Mesothelial cell of epicardium (in vitro differentiated cells): Measurements from ENCODE around the gene GRIK2. TPM values are rescaled to one million over a fixed set of nuclear protein-coding genes. Genes with fewer than 3 reads are reported as not detected.

Experiments used
- DNase-seq, 2 experiments: peaks; one replicate each; pipeline ENCODE4 v3.0.0; 2021; ENCODE audit warnings: low spot score in 2 of 2; ENCODE audit not compliant: unreplicated experiment in 2 of 2
- H3K27ac Mint-ChIP-seq: 2 replicates; pipeline ENCODE4 v1.8.0; 2021; ENCODE audit warnings: mixed read lengths
- H3K27me3 Mint-ChIP-seq: 2 replicates; pipeline ENCODE4 v1.8.0; 2021; ENCODE audit warnings: low read depth, mixed read lengths
- H3K36me3 Mint-ChIP-seq: 2 replicates; pipeline ENCODE4 v1.8.0; 2021; ENCODE audit warnings: mixed read lengths
- H3K4me1 Mint-ChIP-seq: 2 replicates; pipeline ENCODE4 v1.8.0; 2021; ENCODE audit warnings: mixed read lengths
- H3K4me3 Mint-ChIP-seq: 2 replicates; pipeline ENCODE4 v1.8.0; 2021; ENCODE audit warnings: mild to moderate bottlenecking, moderate library complexity, mixed read lengths
- H3K9me3 Mint-ChIP-seq: 2 replicates; pipeline ENCODE4 v1.8.0; 2021; ENCODE audit warnings: mixed read lengths
- CTCF ChIP-seq: fragments of 200-600 bp; sonication (generic); IDR thresholded peaks from one replicate; pipeline ENCODE4 v1.5.0; 2021; ENCODE audit warnings: antibody characterized with exemption; ENCODE audit not compliant: unreplicated experiment
- total RNA-seq: library from RNA; stranded (reverse); gene quantifications from 3 replicates; pipeline ENCODE4 v1.2.1, GENCODE V29; 2021

Gene GRIK2
- total RNA-seq, 1 donor from 2014 or later, result 3.2 TPM

DNA sequence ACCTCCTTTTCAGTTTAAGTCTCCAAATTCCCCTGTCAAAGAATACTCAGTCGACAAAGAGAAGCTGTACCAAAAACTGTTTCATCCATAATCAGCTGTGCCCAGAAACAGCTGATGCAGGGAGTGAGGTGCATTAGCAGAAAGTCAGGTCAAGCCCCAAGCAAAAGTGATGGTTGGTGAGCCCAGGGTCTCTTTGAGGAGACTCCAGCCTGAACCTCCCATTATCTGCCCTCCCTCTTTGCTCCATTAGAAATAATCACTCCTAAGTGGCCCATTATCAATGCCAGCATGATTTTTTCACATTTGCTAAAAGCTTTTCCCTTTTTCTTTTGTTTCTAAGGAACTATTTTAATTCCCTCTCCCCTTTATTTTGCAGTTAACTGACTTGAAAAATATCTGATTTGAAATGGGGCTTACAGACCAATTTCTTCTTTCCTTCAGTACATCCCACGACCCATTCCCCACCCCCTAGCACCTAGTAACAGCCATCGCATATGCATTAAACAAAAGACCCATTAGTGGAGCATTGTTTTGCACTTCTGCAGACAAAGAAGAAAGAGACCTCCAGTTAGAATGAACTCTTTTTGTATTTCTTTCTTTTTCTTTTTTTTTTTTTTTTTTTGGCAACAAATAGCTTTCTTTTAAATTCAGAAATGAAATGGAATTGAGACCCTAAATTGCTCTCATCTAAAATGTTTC lies 257.0 kb downstream of the GRIK2 start:
- Mint-ChIP-seq H3K4me3 (no peak overlapping the region), H3K27me3 (peaks cover 3% of the 10 kb centered on the region), H3K4me1 (no peaks in the 10 kb centered on the region), H3K27ac (no peak overlapping the region), H3K36me3 (no peaks in the 10 kb centered on the region), H3K9me3 (no peaks in the 10 kb centered on the region)
- no peak for DNase-seq
- TF ChIP-seq CTCF, result no peak

GRCh38 chr6:101652079-101652478 lies 258.6 kb downstream of the GRIK2 start:
- H3K27ac Mint-ChIP-seq, result no peak overlapping the region
- H3K36me3 Mint-ChIP-seq, result no peaks in the 10 kb centered on the region
- TF ChIP-seq CTCF, result no peak
- H3K4me3 Mint-ChIP-seq, result no peak overlapping the region
- DNase-seq, result no peak
- H3K27me3 Mint-ChIP-seq, result peaks cover 3% of the 10 kb centered on the region
- peaks cover under 1% of the 10 kb centered on the region for H3K9me3 Mint-ChIP-seq
- H3K4me1 Mint-ChIP-seq, result no peaks in the 10 kb centered on the region

DNA sequence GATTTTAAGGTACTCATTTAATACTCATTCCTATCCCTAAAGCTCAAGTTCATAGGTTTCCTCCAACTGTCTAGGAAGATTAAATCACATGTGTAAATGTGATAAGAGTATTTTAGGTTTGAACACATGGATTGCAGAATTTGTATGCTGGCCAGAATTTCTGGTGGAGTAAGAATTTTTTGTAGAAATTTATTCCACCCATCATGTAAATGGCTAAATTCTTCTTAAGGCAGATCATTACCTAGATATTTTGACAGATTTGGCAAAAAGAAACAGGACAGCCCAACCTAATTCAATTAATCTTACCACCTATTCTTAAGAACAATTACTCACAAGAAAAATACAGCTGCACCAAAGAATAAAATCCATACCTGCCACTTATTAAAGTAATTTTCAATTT lies 261.6 kb downstream of the GRIK2 start:
- Mint-ChIP-seq H3K36me3 (no peaks in the 10 kb centered on the region), H3K27me3 (peaks cover 3% of the 10 kb centered on the region), H3K9me3 (peaks cover 17% of the 10 kb centered on the region), H3K4me3 (no peak overlapping the region), H3K4me1 (no peaks in the 10 kb centered on the region), H3K27ac (no peak overlapping the region)
- no peak for DNase-seq
- TF ChIP-seq CTCF, result no peak

GRCh38 chr6:101662111-101662897 lies 268.8 kb downstream of the GRIK2 start:
- Mint-ChIP-seq H3K9me3 (peaks cover 21% of the 10 kb centered on the region), H3K27ac (no peak overlapping the region), H3K36me3 (no peaks in the 10 kb centered on the region), H3K4me3 (no peak overlapping the region), H3K4me1 (no peaks in the 10 kb centered on the region), H3K27me3 (no peaks in the 10 kb centered on the region)
- TF ChIP-seq CTCF, result no peak
- DNase-seq, result no peak

DNA sequence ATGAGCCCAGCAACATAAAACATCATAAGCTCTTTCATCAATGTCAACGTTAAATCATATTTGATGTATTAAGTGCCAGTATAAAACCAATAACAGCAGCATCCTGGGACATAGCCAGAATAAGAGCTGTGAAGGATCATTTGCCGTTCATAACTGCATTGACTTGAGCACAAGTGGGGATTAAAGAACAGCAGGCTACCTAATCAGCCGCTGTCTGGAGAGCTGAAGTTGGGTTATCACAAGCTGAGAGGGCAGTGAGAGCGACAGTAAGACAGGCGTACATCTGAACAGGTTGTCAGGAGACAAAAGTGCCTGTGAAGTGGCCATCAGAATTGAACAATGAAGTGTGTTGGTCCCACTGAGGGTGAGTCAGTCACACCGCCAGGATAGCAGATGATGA lies 269.6 kb downstream of the GRIK2 start:
- no peak overlapping the region for H3K27ac Mint-ChIP-seq
- no peaks in the 10 kb centered on the region for H3K36me3 Mint-ChIP-seq
- no peaks in the 10 kb centered on the region for H3K4me1 Mint-ChIP-seq
- TF ChIP-seq CTCF, result no peak
- no peaks in the 10 kb centered on the region for H3K27me3 Mint-ChIP-seq
- no peak overlapping the region for H3K4me3 Mint-ChIP-seq
- peaks cover 20% of the 10 kb centered on the region for H3K9me3 Mint-ChIP-seq
- DNase-seq, result no peak
